NT2/D1 (cell line): ENCODE data around the gene BAAT.

Experiments
- SUZ12 ChIP-seq: IDR thresholded peaks from 2 replicates; pipeline ENCODE4 v1.6.1; 2011; ENCODE audit not compliant: insufficient read length, insufficient read depth; ENCODE audit errors: extremely low read depth
- ZNF274 ChIP-seq: IDR thresholded peaks from 2 replicates; pipeline ENCODE4 v1.6.1; 2011; ENCODE audit warnings: mild to moderate bottlenecking, low read depth, low read length

GRCh38 chr9:101354765-101355708, 29.8 kb downstream of the BAAT start:
- no peak for TF ChIP-seq ZNF274
- no peak for TF ChIP-seq SUZ12
